Middle frontal gyrus (tissue), 1 donor: ENCODE results near the gene MZT2A.
"Not testable (repeated sequence)": the region's sequence is repeated elsewhere in the genome, so short reads cannot be mapped to it uniquely, and the experiment has no call there.

ENCODE experiments used
- DNase-seq: peaks from one replicate; pipeline ENCODE4 v3.0.0-alpha.2; 2015; ENCODE audit warnings: low spot score; ENCODE audit errors: extremely low spot score

Gene MZT2A

GRCh38 chr2:131454914-131455313 lies 37.3 kb downstream of the MZT2A start:
- not testable (repeated sequence) for DNase-seq

GRCh38 chr2:131451265-131451949 lies 40.8 kb downstream of the MZT2A start:
- DNase-seq, result not testable (repeated sequence)

GRCh38 chr2:131447981-131448380 lies 44.2 kb downstream of the MZT2A start:
- not testable (repeated sequence) for DNase-seq

- no peak for DNase-seq
Observed at GRCh38 chr2:131445896-131446295, 46.3 kb downstream of the MZT2A start.

- not testable (repeated sequence) for DNase-seq
Observed at GRCh38 chr2:131445515-131445797, 46.7 kb downstream of the MZT2A start.

- not testable (repeated sequence) for DNase-seq
Observed at GRCh38 chr2:131444736-131445514, 47.3 kb downstream of the MZT2A start.

- DNase-seq, result not testable (repeated sequence)
Observed at GRCh38 chr2:131440742-131441468, 51.3 kb downstream of the MZT2A start.
